Thyroid gland (tissue), 4 donors: ENCODE measurements around the gene PTPRE. TPM values are rescaled to one million over a fixed set of nuclear protein-coding genes. Genes with fewer than 3 reads are reported as not detected.
A peak's percentile ranks its signal among the peaks of the same experiment; 100 is the strongest.

ENCODE experiments used
- DNase-seq, 2 donors: peaks; one replicate each; pipeline ENCODE4 v3.0.0-alpha.2; 2019
- H3K27ac ChIP-seq, 3 donors: fragments of 200-600 bp; sonication (generic); 1 replicate in 2 of 3; 2 replicates in 1 of 3; pipeline ENCODE4 v1.5.1; 2016 to 2019; ENCODE audit warnings: mild to moderate bottlenecking in 1 of 3, moderate library complexity in 1 of 3
- H3K27me3 ChIP-seq: fragments of 200-600 bp; sonication (generic); one replicate; pipeline ENCODE4 v1.5.1; 2019
- H3K36me3 ChIP-seq, 2 donors: fragments of 200-600 bp; sonication (generic); one replicate each; pipeline ENCODE4 v1.5.1; 2016 to 2019
- H3K4me1 ChIP-seq, 2 donors: fragments of 200-600 bp; sonication (generic); one replicate each; pipeline ENCODE4 v1.5.1; 2017 to 2019
- H3K4me3 ChIP-seq, 3 donors: fragments of 200-600 bp; sonication (generic); replicated peaks in 1 of 3; 1 replicate in 2 of 3; 2 replicates in 1 of 3; pipeline ENCODE4 v1.5.1; 2016; ENCODE audit warnings: mild to moderate bottlenecking in 1 of 3
- H3K9me3 ChIP-seq: fragments of 200-600 bp; sonication (generic); one replicate; pipeline ENCODE4 v1.5.1; 2017
- CTCF ChIP-seq, 6 experiments: fragments of 200-600 bp in 3 of 6; fragments of 450-650 bp in 3 of 6; sonication (generic) in 3 of 6; IDR thresholded peaks; one replicate each; pipeline ENCODE4 v1.5.1; 2016 to 2019; ENCODE audit warnings: antibody characterized with exemption in 6 of 6, mild to moderate bottlenecking in 2 of 6, inconsistent platforms in 1 of 6, moderate library complexity in 1 of 6
- POLR2A ChIP-seq, 2 donors: fragments of 450-650 bp; IDR thresholded peaks; one replicate each; pipeline ENCODE4 v1.6.1; 2017; ENCODE audit warnings: antibody characterized with exemption in 2 of 2, mild to moderate bottlenecking in 2 of 2, moderate library complexity in 1 of 2
- WGBS, 2 donors: methylation state at CpG; one replicate each; pipeline ENCODE4 v1.1.5; 2017; 5-methylcytosine and 5-hydroxymethylcytosine counted together
- intact Hi-C: fragments of 100-400 bp; cut with DNase I; formaldehyde crosslinking; loops from one replicate; pipeline ENCODE4 v1.15.1; 2023
- total RNA-seq, 4 donors: library from RNA; depleted of rRNA; stranded (reverse); fragments of >200 nt; gene quantifications; one replicate each; pipeline ENCODE4 v1.2.3, GENCODE V29; 2016

Gene PTPRE
- total RNA-seq, 4 donors from 2014 or later, result 16.8 to 25.0 (median 19.4) TPM

- Histone ChIP-seq H3K27ac (peak overlapping the region in 1 of 3 donors; percentile 49), H3K4me1 (peaks cover 0 to 41% of the 10 kb centered on the region in 2 donors), H3K4me3 (no peak overlapping the region), H3K9me3 (no peaks in the 10 kb centered on the region), H3K27me3 (no peaks in the 10 kb centered on the region), H3K36me3 (no peaks in the 10 kb centered on the region)
- intact Hi-C loops, result no loop called here
- WGBS, 2 donors, result 86 to 92% methylated on average over 8 to 10 of the region's 11 CpGs
- TF ChIP-seq CTCF (IDR thresholded peaks at IDR 0.05) (no peak), POLR2A (IDR thresholded peaks at IDR 0.05) (no peak)
- no peak for DNase-seq
Measured at GRCh38 chr10:127920306-127921074, 13.6 kb downstream of the PTPRE start.

GRCh38 chr10:127921075-127921752 lies 14.3 kb downstream of the PTPRE start:
- WGBS, 2 donors, result 86 to 88% methylated on average over 11 of the region's 11 CpGs
- Histone ChIP-seq H3K27ac (no peak overlapping the region), H3K4me3 (no peak overlapping the region), H3K27me3 (no peaks in the 10 kb centered on the region), H3K9me3 (no peaks in the 10 kb centered on the region), H3K4me1 (peaks cover 0 to 41% of the 10 kb centered on the region in 2 donors), H3K36me3 (no peaks in the 10 kb centered on the region)
- TF ChIP-seq POLR2A (IDR thresholded peaks at IDR 0.05), result no peak
- no peak for TF ChIP-seq CTCF (IDR thresholded peaks at IDR 0.05)
- DNase-seq, result no peak
- intact Hi-C loops, result no loop called here

GRCh38 chr10:127921753-127922145 lies 14.8 kb downstream of the PTPRE start:
- intact Hi-C loops, result no loop called here
- no peak for DNase-seq
- peaks cover 0 to 41% of the 10 kb centered on the region in 2 donors for H3K4me1 ChIP-seq

GRCh38 chr10:127922206-127922605 lies 15.3 kb downstream of the PTPRE start:
- peak overlapping the region in 1 of 3 donors; percentile 28 for H3K27ac ChIP-seq
- WGBS, 2 donors, result 96 to 98% methylated on average over 6 to 7 of the region's 9 CpGs
- no peaks in the 10 kb centered on the region for H3K9me3 ChIP-seq
- DNase-seq, result no peak
- no peaks in the 10 kb centered on the region for H3K36me3 ChIP-seq
- intact Hi-C loops, result no loop called here
- no peaks in the 10 kb centered on the region for H3K27me3 ChIP-seq
- H3K4me3 ChIP-seq, result no peak overlapping the region
- H3K4me1 ChIP-seq, result peaks cover 0 to 41% of the 10 kb centered on the region in 2 donors
- TF ChIP-seq CTCF (IDR thresholded peaks at IDR 0.05), result no peak
- TF ChIP-seq POLR2A (IDR thresholded peaks at IDR 0.05), result no peak

More at GRCh38 chr10:127921753-127922145, 14.8 kb downstream of the PTPRE start:
- no peak overlapping the region for H3K4me3 ChIP-seq
- WGBS, 2 donors, result 73 to 83% methylated on average over 2 of the region's 2 CpGs
- no peaks in the 10 kb centered on the region for H3K27me3 ChIP-seq
- H3K36me3 ChIP-seq, result no peaks in the 10 kb centered on the region
- TF ChIP-seq POLR2A (IDR thresholded peaks at IDR 0.05) (no peak), CTCF (IDR thresholded peaks at IDR 0.05) (no peak)
- H3K27ac ChIP-seq, result peak overlapping the region in 1 of 3 donors; percentile 28
- H3K9me3 ChIP-seq, result no peaks in the 10 kb centered on the region
